Activated CD8-positive, alpha-beta memory T cell treated with anti-CD3 and anti-CD28 coated beads, Interleukin-2, amount 50 U/mL, for 24 hours (primary cell): ENCODE data around the gene AP2A1.

Experiments used
- DNase-seq: peaks from one replicate; pipeline ENCODE4 v3.0.0-alpha.2; 2020; ENCODE audit errors: extremely low read depth

The AP2A1 gene

GRCh38 chr19:49839713-49840112 lies 72.9 kb downstream of the AP2A1 start:
- no peak for DNase-seq

- DNase-seq: no peak
Measured at GRCh38 chr19:49840321-49840720, 73.5 kb downstream of the AP2A1 start.

- no peak for DNase-seq
Measured at GRCh38 chr19:49840736-49841249, 74.0 kb downstream of the AP2A1 start.

GRCh38 chr19:49843265-49843664 lies 76.5 kb downstream of the AP2A1 start:
- DNase-seq: no peak

- DNase-seq: no peak
Measured at GRCh38 chr19:49844138-49845095, 77.6 kb downstream of the AP2A1 start.

- no peak for DNase-seq
Measured at GRCh38 chr19:49845414-49845813, 78.6 kb downstream of the AP2A1 start.

- DNase-seq: no peak
Measured at GRCh38 chr19:49846408-49846807, 79.6 kb downstream of the AP2A1 start.

GRCh38 chr19:49847731-49848696 lies 81.2 kb downstream of the AP2A1 start:
- no peak for DNase-seq

- no peak for DNase-seq
Measured at GRCh38 chr19:49848938-49849337, 82.1 kb downstream of the AP2A1 start.

GRCh38 chr19:49849433-49850220 lies 82.8 kb downstream of the AP2A1 start:
- DNase-seq: no peak

GRCh38 chr19:49850221-49850486 lies 83.4 kb downstream of the AP2A1 start:
- no peak for DNase-seq

GRCh38 chr19:49850487-49851342 lies 83.9 kb downstream of the AP2A1 start, which contains the start of gene PTOV1:
PTOV1 (plus strand) TSS chr19:49851159.
- DNase-seq: peak; percentile 62

GRCh38 chr19:49851456-49852259 lies 84.9 kb downstream of the AP2A1 start:
- DNase-seq: no peak

GRCh38 chr19:49852631-49853126 lies 85.9 kb downstream of the AP2A1 start:
- DNase-seq: no peak

GRCh38 chr19:49853852-49854377 lies 87.1 kb downstream of the AP2A1 start:
- no peak for DNase-seq

GRCh38 chr19:49854378-49855263 lies 87.8 kb downstream of the AP2A1 start:
- no peak for DNase-seq

GRCh38 chr19:49855277-49855675 lies 88.5 kb downstream of the AP2A1 start:
- DNase-seq: no peak
